NCI-H345 treated with DMSO at 0.1 percent for 48 hours (cell line): ENCODE results near the gene SMAD7.
A peak's percentile ranks its signal among the peaks of the same experiment; 100 is the strongest.
"Not testable (repeated sequence)": the region's sequence is repeated elsewhere in the genome, so short reads cannot be mapped to it uniquely, and the experiment has no call there.

Experiments
- DNase-seq: peaks from one replicate; lab custom pipeline; 2025; ENCODE audit not compliant: unreplicated experiment; lab: John Stamatoyannopoulos, UW

SMAD7 gene

GRCh38 chr18:48882379-48882778, 68.4 kb downstream of the SMAD7 start:
- no peak for DNase-seq

GRCh38 chr18:48880931-48881330, 69.8 kb downstream of the SMAD7 start:
- DNase-seq, result no peak

GRCh38 chr18:48879008-48879431, 71.7 kb downstream of the SMAD7 start:
- no peak for DNase-seq

- no peak for DNase-seq
Measured at GRCh38 chr18:48878471-48878870, 72.3 kb downstream of the SMAD7 start.

- DNase-seq, result no peak
Measured at GRCh38 chr18:48877941-48878340, 72.8 kb downstream of the SMAD7 start.

GRCh38 chr18:48876590-48876989, 74.2 kb downstream of the SMAD7 start:
- DNase-seq, result no peak

- no peak for DNase-seq
Measured at GRCh38 chr18:48875942-48876511, 74.7 kb downstream of the SMAD7 start.

- no peak for DNase-seq
Measured at GRCh38 chr18:48875314-48875941, 75.3 kb downstream of the SMAD7 start.

GRCh38 chr18:48874701-48875162, 76.0 kb downstream of the SMAD7 start:
- no peak for DNase-seq

- no peak for DNase-seq
Measured at GRCh38 chr18:48874233-48874632, 76.5 kb downstream of the SMAD7 start.

GRCh38 chr18:48872234-48873145, 78.3 kb downstream of the SMAD7 start:
- peak; percentile 4 for DNase-seq

- DNase-seq, result no peak
Measured at GRCh38 chr18:48871391-48872166, 79.2 kb downstream of the SMAD7 start.

- not testable (repeated sequence) for DNase-seq
Measured at GRCh38 chr18:48870926-48871325, 79.8 kb downstream of the SMAD7 start.
